ENCODE results near the gene ZER1.

Gene ZER1

DNA sequence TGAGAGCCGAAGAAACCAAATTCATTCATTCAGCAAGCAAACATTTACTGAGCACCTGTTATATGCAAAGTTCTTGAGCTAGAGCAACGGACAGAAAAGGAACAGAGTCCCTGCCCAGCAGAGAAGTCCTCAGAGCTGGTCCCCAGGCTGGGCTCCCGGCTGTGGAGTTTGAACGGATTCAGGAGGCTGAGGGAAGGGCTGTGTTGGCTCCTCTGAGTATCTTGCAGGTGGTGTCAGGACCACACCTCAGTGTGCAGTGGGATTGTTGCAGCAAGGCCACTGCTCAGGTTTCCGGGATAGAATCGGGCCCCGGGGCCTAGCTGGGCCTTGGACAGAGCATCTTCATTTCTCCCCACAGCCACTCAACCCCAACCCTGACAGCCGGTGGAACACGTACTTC is 20.4 kb upstream of the ZER1 start:
- H3K4me2 ChIP-seq (ENCODE audit: low read depth, low read length): no peak overlapping the region
- no peak overlapping the region for H3K4me3 ChIP-seq (ENCODE audit: low read length)
- H3K9ac ChIP-seq (ENCODE audit: low read length): no peak overlapping the region
- no peak for TF ChIP-seq EZH2 (optimal IDR thresholded peaks at IDR 0.05; ENCODE audit: low read depth, low read length)
- no peak for TF ChIP-seq EZH2phosphoT487 (IDR thresholded peaks at IDR 0.05; ENCODE audit: low read length)
- TF ChIP-seq, protein P1, sequence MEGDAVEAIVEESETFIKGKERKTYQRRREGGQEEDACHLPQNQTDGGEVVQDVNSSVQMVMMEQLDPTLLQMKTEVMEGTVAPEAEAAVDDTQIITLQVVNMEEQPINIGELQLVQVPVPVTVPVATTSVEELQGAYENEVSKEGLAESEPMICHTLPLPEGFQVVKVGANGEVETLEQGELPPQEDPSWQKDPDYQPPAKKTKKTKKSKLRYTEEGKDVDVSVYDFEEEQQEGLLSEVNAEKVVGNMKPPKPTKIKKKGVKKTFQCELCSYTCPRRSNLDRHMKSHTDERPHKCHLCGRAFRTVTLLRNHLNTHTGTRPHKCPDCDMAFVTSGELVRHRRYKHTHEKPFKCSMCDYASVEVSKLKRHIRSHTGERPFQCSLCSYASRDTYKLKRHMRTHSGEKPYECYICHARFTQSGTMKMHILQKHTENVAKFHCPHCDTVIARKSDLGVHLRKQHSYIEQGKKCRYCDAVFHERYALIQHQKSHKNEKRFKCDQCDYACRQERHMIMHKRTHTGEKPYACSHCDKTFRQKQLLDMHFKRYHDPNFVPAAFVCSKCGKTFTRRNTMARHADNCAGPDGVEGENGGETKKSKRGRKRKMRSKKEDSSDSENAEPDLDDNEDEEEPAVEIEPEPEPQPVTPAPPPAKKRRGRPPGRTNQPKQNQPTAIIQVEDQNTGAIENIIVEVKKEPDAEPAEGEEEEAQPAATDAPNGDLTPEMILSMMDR (IDR thresholded peaks at IDR 0.05; ENCODE audit: low read length): no peak
- no peaks in the 10 kb centered on the region for H3K9me3 ChIP-seq (replicated peaks; ENCODE audit: insufficient read depth, low read length)
- no peak overlapping the region for H3K27ac ChIP-seq (ENCODE audit: low read length)
- no peaks in the 10 kb centered on the region for H3F3A ChIP-seq (ENCODE audit: insufficient read depth, low read length)
- H3K27me3 ChIP-seq (replicated peaks; ENCODE audit: insufficient read depth, low read length): no peaks in the 10 kb centered on the region
- peaks cover 18% of the 10 kb centered on the region for H3K79me2 ChIP-seq (ENCODE audit: low read length)
- peaks cover 9% of the 10 kb centered on the region for H3K4me1 ChIP-seq (ENCODE audit: low read length)
- DNase-seq: no peak
- H3K9me2 ChIP-seq (replicated peaks; ENCODE audit: insufficient read depth, low read length): no peaks in the 10 kb centered on the region
- H4K20me1 ChIP-seq (ENCODE audit: insufficient read depth, low read length): no peaks in the 10 kb centered on the region
- H3K36me3 ChIP-seq (replicated peaks; ENCODE audit: insufficient read depth, low read length): no peaks in the 10 kb centered on the region
- no peak overlapping the region for H2AFZ ChIP-seq (ENCODE audit: low read length)

DNA sequence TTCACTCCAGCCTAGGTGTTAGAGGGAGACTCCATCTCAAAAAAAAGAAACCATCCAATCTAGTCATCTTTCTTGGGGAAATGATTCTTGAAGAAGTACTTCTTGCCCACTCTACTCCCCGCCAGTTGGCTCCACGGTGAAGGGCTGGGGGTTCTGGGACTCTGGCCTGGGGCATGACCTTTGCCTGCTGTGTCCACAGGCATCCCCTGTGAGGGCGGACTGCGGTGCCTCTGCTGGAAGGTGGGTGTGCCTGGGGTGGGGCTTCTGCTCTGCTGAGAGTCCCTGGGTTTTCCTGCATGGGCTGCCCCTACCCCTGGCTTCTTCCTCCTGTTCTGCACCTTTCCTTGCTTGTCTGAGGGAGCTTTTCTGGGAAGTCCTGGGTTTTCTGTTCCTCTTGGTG is 18.8 kb upstream of the ZER1 start:
- Histone ChIP-seq H3K36me3 (replicated peaks; ENCODE audit: insufficient read depth, low read length) (no peaks in the 10 kb centered on the region), H3K9me2 (replicated peaks; ENCODE audit: insufficient read depth, low read length) (no peaks in the 10 kb centered on the region), H3K9me3 (replicated peaks; ENCODE audit: insufficient read depth, low read length) (no peaks in the 10 kb centered on the region), H3K79me2 (ENCODE audit: low read length) (peaks cover 19% of the 10 kb centered on the region), H3K4me1 (ENCODE audit: low read length) (peaks cover 9% of the 10 kb centered on the region), H3K4me2 (ENCODE audit: low read depth, low read length) (no peak overlapping the region), H3K9ac (ENCODE audit: low read length) (no peak overlapping the region), H4K20me1 (ENCODE audit: insufficient read depth, low read length) (no peaks in the 10 kb centered on the region), H2AFZ (ENCODE audit: low read length) (no peak overlapping the region), H3K4me3 (ENCODE audit: low read length) (no peak overlapping the region), H3K27ac (ENCODE audit: low read length) (no peak overlapping the region), H3K27me3 (replicated peaks; ENCODE audit: insufficient read depth, low read length) (no peaks in the 10 kb centered on the region), H3F3A (ENCODE audit: insufficient read depth, low read length) (no peaks in the 10 kb centered on the region)
- no peak for TF ChIP-seq EZH2phosphoT487 (IDR thresholded peaks at IDR 0.05; ENCODE audit: low read length)
- TF ChIP-seq, protein P1 (IDR thresholded peaks at IDR 0.05; ENCODE audit: low read length): no peak
- no peak for TF ChIP-seq EZH2 (optimal IDR thresholded peaks at IDR 0.05; ENCODE audit: low read depth, low read length)
- DNase-seq: no peak

DNA sequence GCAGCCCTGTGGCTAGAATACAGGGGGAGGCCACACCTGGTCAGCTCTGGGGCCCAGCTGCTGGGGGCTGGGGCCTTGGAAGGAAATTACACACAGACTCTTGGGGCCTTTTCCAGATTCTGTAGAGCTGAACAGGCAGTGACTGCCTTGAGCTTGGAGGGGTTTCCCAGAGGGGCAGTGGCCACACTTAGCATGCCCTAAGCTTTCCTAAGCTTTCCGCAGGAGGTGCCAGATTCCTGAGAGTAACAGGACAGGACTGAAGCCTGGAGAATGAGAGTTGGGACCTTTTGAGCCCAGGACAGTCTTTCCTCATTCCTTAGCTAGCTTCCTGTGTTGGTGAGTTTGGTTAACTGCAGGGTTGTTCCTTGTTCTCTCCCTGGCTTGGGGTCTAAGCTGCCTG is 16.7 kb upstream of the ZER1 start:
- no peak overlapping the region for H3K9ac ChIP-seq (ENCODE audit: low read length)
- H3K4me3 ChIP-seq (ENCODE audit: low read length): 0 out of 2 replicates have a peak overlapping the region, but pooled peaks have one; percentile 97
- no peak overlapping the region for H3K27ac ChIP-seq (ENCODE audit: low read length)
- no peak overlapping the region for H2AFZ ChIP-seq (ENCODE audit: low read length)
- no peaks in the 10 kb centered on the region for H3K27me3 ChIP-seq (replicated peaks; ENCODE audit: insufficient read depth, low read length)
- no peaks in the 10 kb centered on the region for H4K20me1 ChIP-seq (ENCODE audit: insufficient read depth, low read length)
- no peaks in the 10 kb centered on the region for H3K9me2 ChIP-seq (replicated peaks; ENCODE audit: insufficient read depth, low read length)
- H3K9me3 ChIP-seq (replicated peaks; ENCODE audit: insufficient read depth, low read length): no peaks in the 10 kb centered on the region
- TF ChIP-seq EZH2 (optimal IDR thresholded peaks at IDR 0.05; ENCODE audit: low read depth, low read length) (no peak), EZH2phosphoT487 (IDR thresholded peaks at IDR 0.05; ENCODE audit: low read length) (no peak)
- TF ChIP-seq, protein P1 (IDR thresholded peaks at IDR 0.05; ENCODE audit: low read length): no peak
- H3F3A ChIP-seq (ENCODE audit: insufficient read depth, low read length): no peaks in the 10 kb centered on the region
- peaks cover 9% of the 10 kb centered on the region for H3K4me1 ChIP-seq (ENCODE audit: low read length)
- no peak for DNase-seq
- peak overlapping the region; percentile 98 for H3K4me2 ChIP-seq (ENCODE audit: low read depth, low read length)
- peaks cover 19% of the 10 kb centered on the region for H3K79me2 ChIP-seq (ENCODE audit: low read length)
- no peaks in the 10 kb centered on the region for H3K36me3 ChIP-seq (replicated peaks; ENCODE audit: insufficient read depth, low read length)
